ENCODE data around the gene HMCN1.

HMCN1 gene

DNA sequence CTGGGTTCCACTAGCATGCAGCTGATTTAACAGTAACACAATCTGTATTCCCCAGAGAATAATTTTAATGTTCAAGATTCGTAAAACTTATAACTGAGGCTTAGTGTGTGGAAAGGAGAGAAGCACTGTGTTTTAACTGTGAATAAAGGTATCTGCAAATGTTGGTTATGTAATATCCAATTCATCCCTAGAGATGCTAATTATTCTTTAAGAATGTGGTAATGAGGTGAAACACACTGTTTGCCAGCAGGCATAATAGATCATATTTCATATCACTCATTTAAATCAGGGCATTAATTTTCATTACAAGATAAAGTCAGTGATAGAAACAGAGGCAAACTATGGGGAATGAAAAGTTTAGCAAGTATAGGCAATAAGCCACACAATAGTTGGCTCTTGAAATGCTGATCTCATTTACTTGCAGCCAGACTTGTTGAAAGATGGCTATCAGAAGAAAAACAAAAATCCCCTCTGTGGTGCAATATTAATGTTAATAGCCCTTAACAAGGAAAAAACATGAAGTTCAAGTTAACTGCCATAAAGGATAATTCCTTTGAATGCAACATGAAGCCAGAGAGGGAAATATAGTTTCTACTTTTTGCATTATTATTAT lies 33.4 kb downstream of the HMCN1 start:
- H3F3A ChIP-seq (ENCODE audit: control insufficient read depth, insufficient read depth), result no peaks in the 10 kb centered on the region
- H3K4me3 ChIP-seq (ENCODE audit: low read length), result no peak overlapping the region
- H3K36me3 ChIP-seq (ENCODE audit: control insufficient read depth, low read length), result no peaks in the 10 kb centered on the region
- TF ChIP-seq EZH2phosphoT487 (IDR thresholded peaks at IDR 0.05; ENCODE audit: borderline replicate concordance, low read length), result no peak
- TF ChIP-seq, protein P1, sequence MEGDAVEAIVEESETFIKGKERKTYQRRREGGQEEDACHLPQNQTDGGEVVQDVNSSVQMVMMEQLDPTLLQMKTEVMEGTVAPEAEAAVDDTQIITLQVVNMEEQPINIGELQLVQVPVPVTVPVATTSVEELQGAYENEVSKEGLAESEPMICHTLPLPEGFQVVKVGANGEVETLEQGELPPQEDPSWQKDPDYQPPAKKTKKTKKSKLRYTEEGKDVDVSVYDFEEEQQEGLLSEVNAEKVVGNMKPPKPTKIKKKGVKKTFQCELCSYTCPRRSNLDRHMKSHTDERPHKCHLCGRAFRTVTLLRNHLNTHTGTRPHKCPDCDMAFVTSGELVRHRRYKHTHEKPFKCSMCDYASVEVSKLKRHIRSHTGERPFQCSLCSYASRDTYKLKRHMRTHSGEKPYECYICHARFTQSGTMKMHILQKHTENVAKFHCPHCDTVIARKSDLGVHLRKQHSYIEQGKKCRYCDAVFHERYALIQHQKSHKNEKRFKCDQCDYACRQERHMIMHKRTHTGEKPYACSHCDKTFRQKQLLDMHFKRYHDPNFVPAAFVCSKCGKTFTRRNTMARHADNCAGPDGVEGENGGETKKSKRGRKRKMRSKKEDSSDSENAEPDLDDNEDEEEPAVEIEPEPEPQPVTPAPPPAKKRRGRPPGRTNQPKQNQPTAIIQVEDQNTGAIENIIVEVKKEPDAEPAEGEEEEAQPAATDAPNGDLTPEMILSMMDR (IDR thresholded peaks at IDR 0.05; ENCODE audit: low read depth, low read length, poor library complexity, severe bottlenecking), result no peak
- H3K27ac ChIP-seq (ENCODE audit: low read depth, low read length), result no peak overlapping the region
- H3K9me3 ChIP-seq (ENCODE audit: control insufficient read depth, insufficient read depth, low read length), result no peaks in the 10 kb centered on the region
- no peaks in the 10 kb centered on the region for H3K4me1 ChIP-seq (ENCODE audit: control insufficient read depth, low read length)
- H4K20me1 ChIP-seq (ENCODE audit: control insufficient read depth, insufficient read depth, low read depth, low read length), result no peaks in the 10 kb centered on the region
- H3K4me2 ChIP-seq (ENCODE audit: low read length), result no peak overlapping the region
- H3K27me3 ChIP-seq (ENCODE audit: control insufficient read depth, low read length), result no peaks in the 10 kb centered on the region
- H3K79me2 ChIP-seq (ENCODE audit: control insufficient read depth, low read length), result no peaks in the 10 kb centered on the region
- H3K9me2 ChIP-seq (replicated peaks; ENCODE audit: control insufficient read depth, low read length), result no peaks in the 10 kb centered on the region

GRCh38 chr1:185768371-185768770 lies 34.2 kb downstream of the HMCN1 start:
- no peak for TF ChIP-seq EZH2phosphoT487 (IDR thresholded peaks at IDR 0.05; ENCODE audit: borderline replicate concordance, low read length)
- TF ChIP-seq, protein P1 (IDR thresholded peaks at IDR 0.05; ENCODE audit: low read depth, low read length, poor library complexity, severe bottlenecking), result no peak
- H3K4me1 ChIP-seq (ENCODE audit: control insufficient read depth, low read length), result no peaks in the 10 kb centered on the region

GRCh38 chr1:185769136-185769535 lies 34.9 kb downstream of the HMCN1 start:
- Histone ChIP-seq H3K9me3 (ENCODE audit: control insufficient read depth, insufficient read depth, low read length) (no peaks in the 10 kb centered on the region), H3K4me2 (ENCODE audit: low read length) (no peak overlapping the region), H3K4me1 (ENCODE audit: control insufficient read depth, low read length) (no peaks in the 10 kb centered on the region), H3K27me3 (ENCODE audit: control insufficient read depth, low read length) (no peaks in the 10 kb centered on the region), H3K79me2 (ENCODE audit: control insufficient read depth, low read length) (no peaks in the 10 kb centered on the region), H4K20me1 (ENCODE audit: control insufficient read depth, insufficient read depth, low read depth, low read length) (no peaks in the 10 kb centered on the region), H3K27ac (ENCODE audit: low read depth, low read length) (no peak overlapping the region), H3K4me3 (ENCODE audit: low read length) (no peak overlapping the region), H3F3A (ENCODE audit: control insufficient read depth, insufficient read depth) (no peaks in the 10 kb centered on the region), H3K9me2 (replicated peaks; ENCODE audit: control insufficient read depth, low read length) (no peaks in the 10 kb centered on the region), H3K36me3 (ENCODE audit: control insufficient read depth, low read length) (no peaks in the 10 kb centered on the region)
- TF ChIP-seq EZH2phosphoT487 (IDR thresholded peaks at IDR 0.05; ENCODE audit: borderline replicate concordance, low read length), result no peak
- TF ChIP-seq, protein P1 (IDR thresholded peaks at IDR 0.05; ENCODE audit: low read depth, low read length, poor library complexity, severe bottlenecking), result no peak

More at GRCh38 chr1:185768371-185768770, 34.2 kb downstream of the HMCN1 start:
- Histone ChIP-seq H3F3A (ENCODE audit: control insufficient read depth, insufficient read depth) (no peaks in the 10 kb centered on the region), H3K9me2 (replicated peaks; ENCODE audit: control insufficient read depth, low read length) (no peaks in the 10 kb centered on the region), H3K36me3 (ENCODE audit: control insufficient read depth, low read length) (no peaks in the 10 kb centered on the region), H3K27me3 (ENCODE audit: control insufficient read depth, low read length) (no peaks in the 10 kb centered on the region), H4K20me1 (ENCODE audit: control insufficient read depth, insufficient read depth, low read depth, low read length) (no peaks in the 10 kb centered on the region), H3K4me3 (ENCODE audit: low read length) (no peak overlapping the region), H3K27ac (ENCODE audit: low read depth, low read length) (no peak overlapping the region), H3K9me3 (ENCODE audit: control insufficient read depth, insufficient read depth, low read length) (no peaks in the 10 kb centered on the region), H3K4me2 (ENCODE audit: low read length) (no peak overlapping the region), H3K79me2 (ENCODE audit: control insufficient read depth, low read length) (no peaks in the 10 kb centered on the region)

Data from DOHH2 (cell line).